Activated CD4-positive, CD25-positive, alpha-beta regulatory T cell (primary cell): ENCODE measurements around the gene TCF12.

Source experiments
- DNase-seq, 4 experiments: peaks; one replicate each; lab custom pipeline; 2025; lab: John Stamatoyannopoulos, UW

Gene TCF12

DNA sequence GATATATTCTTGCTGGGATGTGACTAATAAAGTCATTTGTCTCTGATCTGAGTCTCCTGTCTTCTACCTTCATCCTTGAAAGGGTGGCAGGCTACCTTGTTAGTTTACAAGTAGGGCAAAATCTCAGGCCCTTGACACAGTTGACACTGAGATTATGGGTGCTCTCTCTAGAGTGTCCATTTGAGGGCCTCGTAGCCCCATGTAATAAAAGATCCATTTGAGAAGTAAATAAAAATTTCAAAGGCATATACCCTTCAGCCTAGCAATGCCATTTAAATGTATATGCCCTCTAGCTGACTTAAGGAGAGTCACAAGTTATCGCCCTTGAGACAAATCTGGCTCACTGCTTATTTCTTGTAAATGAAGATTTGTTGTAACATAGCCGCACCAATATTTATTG, 98.6 kb downstream of the TCF12 start:
- DNase-seq = no peak

DNA sequence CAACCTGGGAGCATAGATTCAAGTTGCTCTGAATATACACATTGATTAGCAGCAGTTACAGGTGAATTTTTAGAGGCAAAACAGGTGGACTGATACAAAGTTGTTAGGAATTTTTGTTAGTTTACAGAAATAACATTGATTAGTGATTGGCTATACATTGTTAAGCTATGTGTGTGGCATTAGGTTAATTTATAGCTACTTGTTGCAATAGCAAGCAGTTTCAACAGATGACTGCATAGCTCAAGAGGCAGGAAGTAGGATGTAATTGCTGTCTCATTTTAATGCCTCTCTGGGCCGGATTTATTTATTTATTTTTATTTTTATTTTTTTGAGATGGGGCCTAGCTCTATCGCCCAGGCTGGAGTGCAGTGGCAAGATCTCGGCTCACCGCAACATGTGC, 99.7 kb downstream of the TCF12 start:
- no peak for DNase-seq

DNA sequence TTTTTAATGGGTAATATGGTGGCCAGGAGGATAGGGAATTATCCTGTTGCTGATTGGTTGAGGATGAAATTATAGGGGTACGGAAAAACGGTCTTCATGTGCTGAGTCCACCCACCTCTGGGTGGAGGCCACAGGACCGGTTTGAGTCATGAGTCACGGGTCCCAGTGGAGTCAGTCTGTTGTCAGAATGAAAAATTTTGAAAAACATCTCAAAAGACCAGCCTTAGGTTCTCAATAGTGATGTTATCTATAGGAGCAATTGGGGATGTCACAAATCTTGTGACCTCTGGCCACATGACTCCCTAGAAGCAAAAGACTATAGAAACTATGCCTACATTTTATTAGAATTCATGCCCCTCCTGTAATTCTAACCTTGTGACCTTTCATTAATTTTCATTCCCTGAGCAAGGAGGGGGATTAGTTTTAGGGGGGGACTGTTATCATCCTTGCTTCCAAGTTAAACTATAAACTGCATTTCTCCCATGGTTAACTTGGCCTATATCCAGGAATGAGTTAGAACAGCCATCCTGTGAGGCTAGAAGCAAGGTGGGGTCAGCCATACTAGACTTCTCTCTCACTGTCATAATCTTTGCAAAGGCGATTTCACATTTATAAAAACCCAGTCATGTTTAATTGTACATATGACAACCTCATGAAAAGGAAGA, 101.2 kb downstream of the TCF12 start:
- no peak for DNase-seq

DNA sequence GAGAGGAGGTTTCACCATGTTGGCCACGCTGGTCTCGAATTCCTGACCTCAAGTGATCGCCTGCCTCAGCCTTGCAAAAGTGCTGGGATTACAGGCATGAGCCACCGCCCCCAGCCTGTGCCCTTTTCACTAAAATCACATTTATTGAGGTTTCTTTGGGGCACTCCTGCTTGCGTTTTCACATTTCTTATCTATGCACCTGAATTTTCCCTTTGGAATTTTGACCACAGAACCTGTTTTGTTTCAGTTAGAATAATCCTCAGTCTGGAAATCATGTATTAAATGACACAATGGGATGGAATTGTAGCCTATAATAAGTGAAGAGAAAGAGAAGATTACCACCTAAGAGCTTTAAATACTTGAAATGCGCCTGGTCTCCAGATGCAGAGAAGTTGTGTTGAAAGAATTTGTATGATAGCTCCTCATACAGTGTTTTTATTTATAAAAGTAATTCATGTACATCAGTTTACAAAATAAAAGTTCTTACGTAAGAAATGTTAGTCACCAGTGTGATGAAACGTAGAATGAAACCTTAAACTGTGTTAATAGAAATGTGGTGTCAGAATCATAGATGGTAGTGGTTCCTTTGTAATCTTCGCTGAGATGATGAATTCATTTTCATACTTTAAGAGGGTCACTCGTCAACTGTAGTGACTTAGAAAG, 107.0 kb downstream of the TCF12 start:
- DNase-seq = no peak

DNA sequence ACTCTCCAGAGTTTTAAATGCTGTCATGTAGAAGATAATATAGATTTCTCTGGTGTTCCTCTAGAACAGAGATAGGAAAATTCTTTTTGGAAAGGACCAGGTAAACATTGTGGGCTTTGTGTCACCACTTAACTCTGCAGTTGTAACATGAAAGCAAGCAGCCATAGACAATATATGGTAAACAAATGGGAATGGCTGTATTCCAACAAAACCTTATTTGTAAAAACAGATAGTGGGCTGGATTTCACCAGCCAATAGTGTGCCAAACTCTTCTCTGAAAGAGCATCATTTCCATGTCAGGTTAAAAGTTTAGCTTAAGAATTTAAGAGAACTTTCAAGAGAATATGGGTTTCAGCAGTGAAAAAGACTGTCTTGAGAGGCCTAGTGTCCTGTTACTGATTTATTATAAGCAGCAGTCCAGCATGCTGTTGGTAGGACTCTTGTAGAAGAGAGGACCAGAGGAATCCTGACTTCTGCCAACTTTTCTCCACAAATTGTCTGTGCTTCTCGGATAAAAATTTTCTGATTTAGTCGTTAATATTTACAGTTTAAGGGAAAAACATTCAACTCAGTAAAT, 107.7 kb downstream of the TCF12 start:
- no peak for DNase-seq

DNA sequence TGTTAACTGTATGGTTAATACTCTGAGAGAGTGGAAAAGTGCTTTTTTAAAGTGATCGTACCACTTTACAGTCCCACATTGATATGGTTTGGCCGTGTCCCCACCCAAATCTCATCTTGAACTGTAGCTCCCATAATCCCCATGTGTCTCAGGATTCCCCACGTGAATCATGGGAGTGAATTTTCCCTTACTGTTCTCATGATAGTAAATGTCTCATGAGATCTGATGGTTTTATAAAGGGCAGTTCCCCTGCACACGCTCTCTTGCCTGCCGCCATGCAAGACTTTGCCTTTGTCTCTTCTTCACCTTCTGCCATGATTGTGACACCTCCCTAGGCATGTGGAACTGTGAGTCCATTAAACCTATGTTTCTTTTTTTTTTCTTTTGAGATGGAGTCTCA, 109.2 kb downstream of the TCF12 start:
- no peak for DNase-seq

DNA sequence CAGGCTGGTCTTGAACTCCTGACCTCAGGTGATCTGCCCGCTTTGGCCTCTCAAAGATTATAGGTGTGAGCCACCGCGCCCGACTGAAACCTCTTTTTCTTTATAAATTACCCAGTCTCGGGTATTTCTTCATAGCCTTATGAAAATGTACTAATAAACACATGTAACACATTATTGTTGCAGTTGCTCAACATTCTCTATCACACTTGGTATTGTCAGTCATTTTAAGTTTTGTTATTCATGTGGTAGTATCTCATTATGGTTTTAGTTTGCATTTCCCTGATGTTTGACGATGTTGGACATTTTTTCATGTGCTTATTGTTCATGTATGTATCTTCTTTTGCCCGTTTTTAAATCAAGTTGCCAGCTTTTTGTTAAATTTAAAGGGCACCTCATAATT, 109.7 kb downstream of the TCF12 start:
- no peak for DNase-seq

DNA sequence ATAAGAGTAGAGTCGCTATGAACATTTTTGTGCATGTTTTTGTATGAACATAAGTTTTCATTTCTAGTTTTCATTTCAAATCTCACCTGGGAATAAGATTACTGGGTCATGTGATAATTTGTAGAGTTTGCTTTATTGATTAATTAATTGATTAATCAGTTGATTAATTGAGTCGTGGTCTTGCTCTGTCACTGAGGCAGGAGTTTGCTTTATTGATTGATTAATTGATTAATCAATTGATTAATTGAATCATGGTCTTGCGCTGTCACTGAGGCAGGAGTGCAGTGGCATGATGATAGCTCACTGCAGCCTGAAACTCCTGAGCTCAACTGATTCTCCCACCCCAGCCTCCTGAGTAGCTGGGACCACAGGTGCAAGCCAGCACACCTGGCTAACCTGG, 111.6 kb downstream of the TCF12 start:
- DNase-seq = no peak

DNA sequence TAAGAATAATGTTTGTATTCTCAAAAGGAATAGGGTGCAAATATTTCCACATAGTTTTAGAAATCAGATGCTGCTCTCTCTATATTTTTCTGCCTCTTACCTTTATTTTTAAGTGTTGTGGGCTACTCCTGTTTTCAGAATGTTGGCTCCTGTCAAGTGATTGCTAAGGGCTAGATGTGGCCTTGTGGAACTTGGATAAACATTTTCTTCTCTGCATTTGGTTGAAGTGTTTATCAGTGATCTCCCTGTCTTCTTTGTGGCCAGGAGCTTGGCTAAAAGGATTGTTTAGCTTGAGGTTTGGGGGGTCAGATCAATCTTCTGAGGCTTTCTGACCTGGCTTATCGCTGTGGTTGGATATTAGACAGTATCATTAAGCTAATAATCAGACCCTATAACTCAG, 112.6 kb downstream of the TCF12 start:
- no peak for DNase-seq

DNA sequence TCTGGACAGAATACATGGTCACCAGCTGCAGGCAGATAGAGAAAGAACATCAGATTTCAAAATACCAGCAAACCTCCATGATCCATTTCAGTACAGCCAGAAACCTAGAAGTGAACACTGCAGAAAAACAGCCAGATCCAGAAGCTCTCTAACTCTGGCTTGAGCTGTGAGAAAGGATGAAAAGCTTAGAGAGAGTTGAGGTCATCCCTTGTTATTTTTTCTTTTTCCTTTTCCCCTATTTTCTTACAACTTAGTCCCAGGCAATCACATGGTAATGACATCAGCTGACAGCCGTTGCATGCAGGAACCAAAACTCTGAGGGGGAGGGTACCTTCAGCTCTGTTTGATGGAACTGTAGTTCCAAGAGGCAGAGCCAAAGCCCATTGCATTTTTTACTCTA, 113.2 kb downstream of the TCF12 start:
- no peak for DNase-seq

DNA sequence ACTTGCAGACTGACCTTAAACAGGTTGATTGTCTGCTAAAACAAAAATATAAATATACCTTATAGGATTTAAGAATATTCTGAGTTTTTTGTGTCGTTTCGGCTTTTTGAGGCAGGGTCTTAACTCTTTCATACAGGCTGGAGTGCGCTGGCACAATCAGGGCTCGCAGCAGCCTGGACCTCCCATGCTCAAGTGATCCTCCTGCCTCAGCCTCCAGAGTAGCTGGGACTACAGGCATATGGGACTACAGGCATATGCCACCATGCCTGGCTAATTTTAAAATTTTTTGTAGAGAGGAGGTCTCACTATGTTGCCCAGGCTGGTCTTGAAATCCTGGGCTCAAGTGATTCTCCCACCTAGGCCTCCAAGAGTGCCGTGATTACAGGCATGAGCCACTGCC, 113.9 kb downstream of the TCF12 start:
- no peak for DNase-seq

DNA sequence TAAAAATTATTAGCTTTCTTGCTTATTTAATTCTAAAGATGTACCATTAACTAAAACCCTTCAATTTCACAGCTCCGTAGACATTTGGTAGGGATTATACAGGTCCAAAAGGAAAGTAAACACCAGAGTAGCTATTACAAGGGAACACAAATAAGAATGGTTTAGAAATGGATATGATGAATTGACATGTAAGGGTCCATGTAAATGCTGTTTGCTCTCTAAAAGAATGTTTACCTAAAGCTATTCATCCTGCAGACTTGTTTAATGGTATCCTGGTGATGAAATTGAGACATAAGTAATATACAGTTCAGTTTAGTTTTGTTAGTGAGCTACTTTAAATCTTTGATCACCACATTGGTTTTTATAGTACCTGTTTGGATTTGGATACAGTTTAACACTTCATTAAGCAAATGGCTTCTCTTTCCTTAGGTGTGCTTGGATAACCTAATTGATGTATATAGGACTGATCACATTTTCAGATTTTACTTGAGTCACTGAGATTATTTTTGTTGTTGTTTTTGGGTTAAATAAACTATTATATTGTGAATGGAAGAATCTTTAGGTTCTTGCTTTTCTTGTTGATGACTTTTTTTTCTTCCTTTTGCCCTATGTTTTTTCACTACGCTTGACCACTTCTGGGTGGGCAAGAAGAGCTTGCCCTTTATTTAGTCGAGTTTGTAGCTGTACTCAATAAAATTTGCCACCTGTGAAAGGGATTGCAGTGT, 115.4 kb downstream of the TCF12 start:
- no peak for DNase-seq

DNA sequence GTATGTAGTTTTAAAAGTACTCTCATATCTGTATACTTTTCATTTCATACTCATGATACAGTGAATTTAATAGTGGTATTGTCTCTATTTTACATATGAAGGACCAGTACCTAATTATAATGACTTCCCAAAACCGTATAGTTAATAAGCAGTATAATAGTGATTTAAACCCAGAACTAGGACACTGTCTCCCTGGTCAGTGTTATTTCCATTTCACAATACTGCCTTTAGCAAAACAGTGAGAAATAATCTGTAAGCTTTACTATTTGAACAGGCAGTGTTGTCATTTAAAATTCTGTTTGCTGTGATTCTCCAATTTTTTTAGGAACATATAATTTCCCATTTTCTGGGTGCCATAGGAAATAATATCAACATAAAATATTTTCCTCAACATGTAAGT, 116.2 kb downstream of the TCF12 start:
- DNase-seq = no peak

DNA sequence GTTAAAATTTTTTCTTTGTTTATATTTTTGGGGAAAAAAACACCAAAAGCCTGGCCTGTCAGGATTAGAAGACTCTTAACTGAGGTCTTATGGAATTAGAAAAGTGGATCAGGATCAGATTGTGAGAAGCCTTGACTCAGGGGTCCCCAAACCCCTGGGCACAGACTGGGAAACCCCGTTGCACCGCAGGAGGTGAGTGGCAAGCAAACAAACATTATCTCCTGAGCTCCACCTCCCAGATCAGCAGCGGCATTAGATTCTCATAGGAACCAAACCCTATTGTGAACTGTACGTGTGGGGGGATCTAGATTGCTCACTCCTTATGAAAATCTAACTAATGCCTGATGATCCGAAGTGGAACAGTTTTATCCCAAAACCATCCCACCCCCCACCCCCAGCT, 117.2 kb downstream of the TCF12 start:
- no peak for DNase-seq

DNA sequence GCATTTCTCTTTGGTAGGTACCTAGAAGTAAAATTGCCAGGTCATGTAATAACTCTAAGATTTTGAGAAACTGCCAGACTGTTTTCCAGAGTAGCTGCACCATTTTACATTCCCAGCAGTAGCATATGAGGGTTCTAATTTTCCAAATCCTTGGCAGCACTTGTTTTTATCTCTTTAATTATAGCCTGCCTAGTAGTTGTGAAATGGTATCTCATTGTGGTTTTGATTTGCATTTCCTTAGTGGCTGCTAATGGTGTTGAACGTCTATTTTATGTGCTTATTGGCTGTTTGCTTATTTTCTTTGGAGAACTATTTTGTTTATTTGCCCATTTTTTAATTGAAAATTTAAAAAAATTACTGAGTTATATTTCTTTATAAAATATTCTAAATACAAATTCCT, 117.9 kb downstream of the TCF12 start:
- DNase-seq = no peak

DNA sequence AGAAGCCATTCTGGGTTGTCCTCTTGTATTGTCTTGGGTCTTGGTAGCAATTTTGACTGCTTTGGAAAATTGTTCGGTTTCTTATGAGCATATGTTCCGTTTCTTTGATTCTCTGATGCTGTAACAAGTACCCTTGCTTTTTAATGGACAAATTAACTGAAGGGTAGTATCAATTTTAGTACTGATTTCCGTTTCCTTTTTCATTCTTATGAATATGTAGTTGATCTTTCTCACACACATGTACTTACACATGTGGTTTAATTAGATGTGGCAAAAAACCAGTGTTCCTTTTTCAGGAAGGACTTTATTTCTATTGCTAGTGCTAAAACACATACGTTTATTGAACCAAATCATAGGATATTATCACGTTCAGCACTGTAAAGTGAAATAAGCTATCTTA, 119.1 kb downstream of the TCF12 start:
- DNase-seq = no peak

DNA sequence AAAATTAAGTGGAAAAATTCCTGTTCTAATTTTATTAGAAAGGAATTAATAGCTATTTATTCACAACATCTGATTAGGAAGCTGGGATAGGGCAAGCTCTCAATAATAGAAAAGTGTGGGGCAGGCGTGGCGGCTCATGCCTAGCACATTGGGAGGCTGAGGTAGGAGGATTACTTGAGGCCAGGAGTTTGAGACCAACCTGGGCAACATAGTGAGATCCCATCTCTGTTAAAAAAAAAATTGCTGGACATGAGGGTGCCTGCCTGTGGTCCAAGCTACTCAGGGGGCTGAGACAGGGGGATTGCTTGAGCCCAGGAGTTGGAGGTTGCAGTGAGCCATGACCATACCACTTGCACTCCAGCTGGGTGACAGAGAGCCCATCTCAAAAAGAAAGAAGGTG, 119.6 kb downstream of the TCF12 start:
- DNase-seq = no peak

DNA sequence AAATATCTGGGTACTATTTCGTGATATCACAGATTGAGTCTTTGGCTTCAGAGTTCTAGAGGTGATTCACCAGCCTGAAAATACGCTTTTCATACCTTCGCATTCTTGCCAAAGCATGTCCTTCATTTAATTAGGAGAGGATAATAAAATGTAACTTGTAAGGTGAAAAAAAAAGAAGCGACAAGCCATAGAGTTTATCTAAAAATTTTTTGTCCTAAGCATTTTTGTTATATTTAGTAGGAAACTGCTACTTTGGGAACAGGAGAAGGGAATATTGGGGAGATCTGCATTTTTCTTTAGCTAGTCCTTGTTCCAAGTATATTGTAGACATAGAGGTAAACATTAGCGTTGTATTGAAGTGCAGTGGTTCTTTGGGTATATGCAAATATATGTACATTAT, 120.1 kb downstream of the TCF12 start:
- no peak for DNase-seq

DNA sequence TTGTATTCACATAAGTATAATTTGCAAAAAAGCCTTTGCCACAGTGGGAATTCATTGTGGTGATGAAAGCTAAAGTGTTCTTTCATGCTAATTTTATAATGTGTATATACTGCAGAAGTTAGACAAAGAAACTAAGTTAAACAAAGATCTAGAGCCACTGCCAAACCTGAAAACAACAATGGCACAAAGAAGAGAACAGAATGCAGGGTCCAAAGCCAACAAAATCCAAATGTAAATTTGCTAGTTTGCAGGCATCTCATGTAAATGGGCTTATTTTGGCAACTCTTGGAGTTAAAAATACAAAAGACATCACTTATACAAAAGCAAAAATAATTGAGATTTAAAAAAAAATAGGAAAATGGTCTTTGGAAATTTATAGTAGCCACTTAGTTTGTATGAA, 123.0 kb downstream of the TCF12 start:
- no peak for DNase-seq

DNA sequence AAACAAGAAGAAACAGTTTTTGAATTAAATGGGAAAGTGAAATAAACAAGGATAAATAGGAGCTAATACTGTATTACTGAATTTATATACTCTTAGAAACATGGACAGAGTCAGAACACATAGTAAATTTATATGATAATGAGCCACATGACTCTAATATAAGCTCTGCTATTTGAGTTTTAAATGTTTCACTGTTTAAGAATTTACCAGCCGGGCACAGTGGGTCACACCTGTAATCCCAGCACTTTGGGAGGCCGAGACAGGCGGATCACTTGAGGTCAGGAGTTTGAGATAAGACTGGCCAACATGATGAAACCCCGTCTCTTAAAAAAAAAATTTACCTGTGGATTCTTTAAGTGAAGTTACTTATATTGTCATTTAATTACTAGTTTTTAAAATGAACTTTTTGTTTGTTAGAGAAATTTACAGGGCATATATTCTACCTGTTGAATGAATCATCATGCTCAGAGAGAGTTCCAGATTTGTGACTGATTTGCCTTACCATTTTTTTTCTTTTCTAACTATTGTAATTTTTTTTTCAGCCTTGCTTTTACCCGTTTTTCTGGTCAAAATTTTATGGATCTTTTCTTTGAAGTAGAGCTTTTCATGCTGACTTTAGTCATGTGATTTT, 125.7 kb downstream of the TCF12 start:
- no peak for DNase-seq

DNA sequence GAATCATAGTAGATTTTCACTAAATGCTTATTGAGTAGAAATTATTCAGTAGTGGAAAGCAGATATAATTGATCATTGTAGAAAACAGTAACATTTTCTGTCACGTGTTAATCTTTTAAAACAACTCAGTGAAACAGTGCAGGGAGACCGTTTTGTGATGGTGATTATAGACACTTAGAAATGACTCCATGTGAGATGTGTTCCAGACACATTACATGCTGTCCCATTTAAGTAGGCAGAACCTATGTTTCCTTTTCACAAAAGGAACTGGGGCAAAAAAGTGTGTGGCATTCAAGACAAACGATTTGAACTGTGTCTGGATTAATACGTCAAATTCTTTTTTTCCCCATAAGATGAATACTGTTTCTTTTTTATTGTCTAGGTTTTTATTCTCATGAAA, 126.5 kb downstream of the TCF12 start:
- no peak for DNase-seq

DNA sequence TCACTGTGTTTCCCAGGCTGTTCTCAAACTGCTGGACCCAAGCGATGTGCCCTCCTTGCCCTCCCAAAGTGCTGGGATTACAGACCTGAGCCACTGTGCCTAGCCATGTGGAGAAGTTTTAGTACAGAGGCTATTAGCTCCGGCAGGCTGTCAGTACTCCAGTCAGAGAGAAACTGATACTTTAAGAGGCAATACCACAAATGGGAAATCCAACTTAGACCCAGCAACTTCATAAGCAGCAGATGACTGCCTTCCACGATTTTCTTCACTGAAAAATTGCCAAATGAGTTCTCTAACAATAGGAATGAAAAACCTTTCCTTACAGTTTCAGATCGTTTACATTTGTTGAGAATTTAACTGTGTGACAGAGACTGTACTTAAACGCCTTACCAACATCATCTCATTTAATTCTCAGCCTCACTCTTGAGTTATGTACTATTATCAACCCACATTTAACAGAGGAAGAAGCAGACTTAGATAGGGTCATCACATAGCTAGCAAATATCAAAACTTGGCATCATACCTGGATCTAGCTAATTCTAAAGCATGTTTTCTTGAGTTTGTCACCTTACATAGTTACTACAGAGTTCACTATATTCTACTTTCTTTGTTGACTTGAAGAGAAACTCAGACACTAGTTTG, 127.4 kb downstream of the TCF12 start:
- DNase-seq = no peak
